Caco-2 (cell line): Measurements from ENCODE around the gene TICAM2. TPM values are rescaled to one million over a fixed set of nuclear protein-coding genes. Genes with fewer than 3 reads are reported as not detected.

ENCODE experiments used
- BruUV-seq: library from RNA; stranded (reverse); fragments of 400-500 nt; replicated peaks from 2 replicates; lab custom pipeline; 2021; lab: Mats Ljungman, UMichigan
- CTCF ChIA-PET: fragments of 300-600 bp; sonication (Branson Sonifier 250); formaldehyde crosslinking; loops from one replicate; lab custom pipeline; 2022; ENCODE audit warnings: antibody characterized with exemption; lab: Charles Lee
- POLR2A ChIA-PET: fragments of 300-600 bp; sonication (Branson Sonifier 250); formaldehyde crosslinking; loops from one replicate; lab custom pipeline; 2022; ENCODE audit warnings: antibody characterized with exemption; lab: Charles Lee
- DNase-seq, 2 experiments: peaks; one replicate each; pipeline versions ENCODE4 v3.0.0 to v3.0.0-alpha.2; 2020 to 2022
- H3K27me3 ChIP-seq: replicated peaks from 2 replicates; pipeline ENCODE4 v1.6.0; 2011; ENCODE audit warnings: low read length; ENCODE audit not compliant: control insufficient read depth, insufficient read depth
- H3K36me3 ChIP-seq: 2 replicates; pipeline ENCODE4 v1.5.1; 2011; ENCODE audit warnings: low read length; ENCODE audit not compliant: control insufficient read depth, insufficient read depth
- H3K4me1 ChIP-seq: fragments of 250-450 bp; sonication (Bioruptor Pico); 2 replicates; pipeline ENCODE4 v1.5.1; 2020; ENCODE audit warnings: mild to moderate bottlenecking
- H3K4me3 ChIP-seq: 2 replicates; pipeline ENCODE4 v1.5.1; 2011; ENCODE audit warnings: low read depth, mild to moderate bottlenecking, control low read depth, low read length
- H3K9me3 ChIP-seq: fragments of 250-450 bp; sonication (Bioruptor Pico); 2 replicates; pipeline ENCODE4 v1.5.1; 2020; ENCODE audit warnings: mild to moderate bottlenecking, moderate library complexity
- H3K27ac Mint-ChIP-seq: one replicate; pipeline ENCODE4 v1.8.0; 2022; ENCODE audit warnings: mixed read lengths; ENCODE audit not compliant: unreplicated experiment
- H3K27me3 Mint-ChIP-seq: one replicate; pipeline ENCODE4 v1.8.0; 2022; ENCODE audit warnings: mixed read lengths; ENCODE audit not compliant: insufficient read depth, unreplicated experiment
- H3K36me3 Mint-ChIP-seq: one replicate; pipeline ENCODE4 v1.8.0; 2022; ENCODE audit warnings: mild to moderate bottlenecking, mixed read lengths; ENCODE audit not compliant: insufficient read depth, unreplicated experiment
- H3K4me1 Mint-ChIP-seq: one replicate; pipeline ENCODE4 v1.8.0; 2022; ENCODE audit warnings: low read depth, mixed read lengths; ENCODE audit not compliant: unreplicated experiment
- H3K4me3 Mint-ChIP-seq: one replicate; pipeline ENCODE4 v1.8.0; 2022; ENCODE audit warnings: mild to moderate bottlenecking, moderate library complexity, mixed read lengths; ENCODE audit not compliant: unreplicated experiment
- H3K9me3 Mint-ChIP-seq: one replicate; pipeline ENCODE4 v1.8.0; 2022; ENCODE audit warnings: mixed read lengths; ENCODE audit not compliant: unreplicated experiment
- CTCF ChIP-seq, 2 experiments: fragments of 200-600 bp in 1 of 2; IDR thresholded peaks; 1 replicate in 1 of 2; 2 replicates in 1 of 2; pipeline versions ENCODE4 v1.5.1 to v1.8.0; 2011 to 2022; ENCODE audit warnings: antibody characterized with exemption in 1 of 2, control low read depth in 1 of 2, inconsistent platforms in 1 of 2, low read depth in 1 of 2, low read length in 1 of 2, mild to moderate bottlenecking in 1 of 2, moderate library complexity in 1 of 2; ENCODE audit not compliant: insufficient read depth in 1 of 2, severe bottlenecking in 1 of 2, unreplicated experiment in 1 of 2
- intact Hi-C: fragments of 100-400 bp; cut with micrococcal nuclease; formaldehyde crosslinking; loops from one replicate; pipeline ENCODE4 v1.10.0; 2022; ENCODE audit not compliant: unreplicated experiment
- total RNA-seq: library from RNA; stranded (reverse); gene quantifications from 2 replicates; pipeline ENCODE4 v1.2.3, GENCODE V29; 2022

Gene TICAM2
- total RNA-seq, 1 experiment from 2014 or later: 0.91 TPM

- Mint-ChIP-seq H3K36me3 (no peaks in the 10 kb centered on the region), H3K4me1 (no peaks in the 10 kb centered on the region), H3K9me3 (no peaks in the 10 kb centered on the region), H3K27ac (no peak overlapping the region), H3K4me3 (no peak overlapping the region), H3K27me3 (peaks cover 10% of the 10 kb centered on the region)
- no peaks in the 10 kb centered on the region for H3K9me3 ChIP-seq
- ChIA-PET POLR2A (no interaction called here), CTCF (no interaction called here)
- intact Hi-C loops: no loop called here
- no peak for DNase-seq
- H3K4me3 ChIP-seq: no peak overlapping the region
- H3K27me3 ChIP-seq: no peaks in the 10 kb centered on the region; the same call in 1 of the 2 replicates
- no peaks in the 10 kb centered on the region; the same call in 1 of the 2 replicates for H3K36me3 ChIP-seq
- BruUV-seq: no TSS peak
- no peak for TF ChIP-seq CTCF (IDR thresholded peaks at IDR 0.05; ENCODE audit: insufficient read depth in 1 of 2, low read depth in 1 of 2, low read length in 1 of 2, severe bottlenecking in 1 of 2, unreplicated experiment in 1 of 2)
- H3K4me1 ChIP-seq: no peaks in the 10 kb centered on the region
These were observed 37.1 kb upstream of the TICAM2 start for GRCh38 chr5:115639377-115639776.

GRCh38 chr5:115637507-115637906 is 35.2 kb upstream of the TICAM2 start:
- no peaks in the 10 kb centered on the region for H3K4me1 Mint-ChIP-seq
- intact Hi-C loops: no loop called here
- Histone ChIP-seq H3K36me3 (no peaks in the 10 kb centered on the region; the same call in 1 of the 2 replicates), H3K4me3 (no peak overlapping the region), H3K4me1 (no peaks in the 10 kb centered on the region), H3K9me3 (no peaks in the 10 kb centered on the region), H3K27me3 (no peaks in the 10 kb centered on the region; the same call in 1 of the 2 replicates)
- H3K36me3 Mint-ChIP-seq: no peaks in the 10 kb centered on the region
- ChIA-PET POLR2A (interaction anchor here (0.6 to 0.7 kb wide), 2 partner anchors 216 to 341 kb away, joined by 4 to 7 read pairs; partner anchors contain the start of gene CCDC112), CTCF (no interaction called here)
- BruUV-seq: no TSS peak
- TF ChIP-seq CTCF (IDR thresholded peaks at IDR 0.05; ENCODE audit: insufficient read depth in 1 of 2, low read depth in 1 of 2, low read length in 1 of 2, severe bottlenecking in 1 of 2, unreplicated experiment in 1 of 2): no peak
- no peak for DNase-seq
- H3K4me3 Mint-ChIP-seq: no peak overlapping the region
- H3K9me3 Mint-ChIP-seq: no peaks in the 10 kb centered on the region
- H3K27ac Mint-ChIP-seq: no peak overlapping the region
- peaks cover 5% of the 10 kb centered on the region for H3K27me3 Mint-ChIP-seq

- ChIA-PET POLR2A (no interaction called here), CTCF (interaction anchor here (1.8 kb wide), 1 partner anchor 196 kb away, joined by 7 read pairs; no protein-coding TSS in a partner anchor)
- Mint-ChIP-seq H3K4me1 (no peaks in the 10 kb centered on the region), H3K36me3 (no peaks in the 10 kb centered on the region), H3K27me3 (peaks cover 8% of the 10 kb centered on the region), H3K4me3 (no peak overlapping the region), H3K27ac (no peak overlapping the region), H3K9me3 (no peaks in the 10 kb centered on the region)
- Histone ChIP-seq H3K4me3 (no peak overlapping the region), H3K4me1 (no peaks in the 10 kb centered on the region), H3K36me3 (no peaks in the 10 kb centered on the region), H3K27me3 (no peaks in the 10 kb centered on the region; the same call in 1 of the 2 replicates), H3K9me3 (no peaks in the 10 kb centered on the region)
- no peak for TF ChIP-seq CTCF (IDR thresholded peaks at IDR 0.05; ENCODE audit: insufficient read depth in 1 of 2, low read depth in 1 of 2, low read length in 1 of 2, severe bottlenecking in 1 of 2, unreplicated experiment in 1 of 2)
- BruUV-seq: no TSS peak
- intact Hi-C loops: no loop called here
- no peak for DNase-seq
These were observed 33.7 kb upstream of the TICAM2 start for GRCh38 chr5:115636008-115636407.
